Right lobe of liver (tissue), 6 donors: ENCODE results near the gene CD9. TPM values are rescaled to one million over a fixed set of nuclear protein-coding genes. Genes with fewer than 3 reads are reported as not detected.

Experiments used
- ATAC-seq, 4 donors: fragments of 200-7000 bp; cut with Tn5 transposase; one replicate each; pipeline ENCODE4 v1.9.1; 2020; ENCODE audit warnings: mild to moderate bottlenecking in 4 of 4, moderate library complexity in 4 of 4
- DNase-seq, 3 donors: peaks; one replicate each; pipeline ENCODE4 v3.0.0-alpha.2; 2020
- H3K27ac ChIP-seq, 3 donors: fragments of 200-600 bp; one replicate each; pipeline ENCODE4 v1.8.0; 2022
- H3K27me3 ChIP-seq, 2 donors: fragments of 200-600 bp; one replicate each; pipeline ENCODE4 v1.8.0; 2022
- H3K36me3 ChIP-seq, 4 donors: fragments of 200-600 bp; sonication (generic) in 1 of 4; one replicate each; pipeline versions ENCODE4 v1.5.1 to v1.8.0; 2017 to 2022; ENCODE audit warnings: control low read depth in 1 of 4
- H3K4me1 ChIP-seq, 4 donors: fragments of 200-600 bp; sonication (generic) in 1 of 4; one replicate each; pipeline versions ENCODE4 v1.5.1 to v1.8.0; 2017 to 2022; ENCODE audit warnings: control low read depth in 1 of 4
- H3K4me3 ChIP-seq, 3 donors: fragments of 200-600 bp; one replicate each; pipeline ENCODE4 v1.8.0; 2022
- H3K9me3 ChIP-seq, 4 donors: fragments of 200-600 bp; sonication (generic) in 1 of 4; one replicate each; pipeline versions ENCODE4 v1.5.1 to v1.8.0; 2017 to 2022; ENCODE audit warnings: control low read depth in 1 of 4
- POLR2A ChIP-seq: fragments of 450-650 bp; IDR thresholded peaks from one replicate; pipeline ENCODE4 v1.6.1; 2017; ENCODE audit warnings: antibody characterized with exemption, mild to moderate bottlenecking
- WGBS: methylation state at CpG from one replicate; pipeline ENCODE4 v1.1.6; 2018; ENCODE audit warnings: low coverage, low lambda C conversion rate; ENCODE audit not compliant: insufficient coverage; ENCODE audit errors: missing lambda C conversion rate; 5-methylcytosine and 5-hydroxymethylcytosine counted together
- intact Hi-C, 2 donors: fragments of 100-400 bp; cut with DNase I; formaldehyde crosslinking; loops; one replicate each; pipeline versions ENCODE4 v1.11.2 to v1.14.1; 2022
- total RNA-seq, 6 experiments: library from RNA; depleted of rRNA in 2 of 6; stranded (reverse); fragments of >200 nt in 2 of 6; fragmentation: NEBNext Ultra II Directional in 3 of 6; extraction: Animal tissue kit (Norgen Biotek cat#: 25700) in 3 of 6; gene quantifications; one replicate each; pipeline versions ENCODE4 v1.1.0 to v1.2.4, GENCODE V29; 2016 to 2023
- TF ChIP-seq, protein P1 (sequence below), 4 donors: fragments of 200-600 bp in 3 of 4; fragments of 450-650 bp in 1 of 4; IDR thresholded peaks; one replicate each; pipeline versions ENCODE4 v1.5.1 to v1.8.0; 2016 to 2022; ENCODE audit warnings: antibody characterized with exemption in 4 of 4, mild to moderate bottlenecking in 2 of 4
- donor health status: DM: no; HTN: yes; CAD: no.
- donor health status: DM: no; HTN: no; CAD: no.
- donor health status: DM: no; HTN: no; CAD: no.
- donor health status: DM: no; HTN: yes; CAD: no.
- donor health status: DM: no; HTN: yes; CAD: no.

Gene CD9
- total RNA-seq, 6 experiments from 2014 or later: 17.2 to 65.7 (median 34.2) TPM

- no peaks in the 10 kb centered on the region for H3K9me3 ChIP-seq
- no peaks in the 10 kb centered on the region for H3K4me1 ChIP-seq
- ATAC-seq (no peak), DNase-seq (no peak)
- intact Hi-C loops: no loop called here
- H3K36me3 ChIP-seq: peaks cover 0 to 4% (median 1%) of the 10 kb centered on the region in 4 donors
- H3K4me3 ChIP-seq: no peak overlapping the region
- TF ChIP-seq POLR2A: no peak
- TF ChIP-seq, protein P1, sequence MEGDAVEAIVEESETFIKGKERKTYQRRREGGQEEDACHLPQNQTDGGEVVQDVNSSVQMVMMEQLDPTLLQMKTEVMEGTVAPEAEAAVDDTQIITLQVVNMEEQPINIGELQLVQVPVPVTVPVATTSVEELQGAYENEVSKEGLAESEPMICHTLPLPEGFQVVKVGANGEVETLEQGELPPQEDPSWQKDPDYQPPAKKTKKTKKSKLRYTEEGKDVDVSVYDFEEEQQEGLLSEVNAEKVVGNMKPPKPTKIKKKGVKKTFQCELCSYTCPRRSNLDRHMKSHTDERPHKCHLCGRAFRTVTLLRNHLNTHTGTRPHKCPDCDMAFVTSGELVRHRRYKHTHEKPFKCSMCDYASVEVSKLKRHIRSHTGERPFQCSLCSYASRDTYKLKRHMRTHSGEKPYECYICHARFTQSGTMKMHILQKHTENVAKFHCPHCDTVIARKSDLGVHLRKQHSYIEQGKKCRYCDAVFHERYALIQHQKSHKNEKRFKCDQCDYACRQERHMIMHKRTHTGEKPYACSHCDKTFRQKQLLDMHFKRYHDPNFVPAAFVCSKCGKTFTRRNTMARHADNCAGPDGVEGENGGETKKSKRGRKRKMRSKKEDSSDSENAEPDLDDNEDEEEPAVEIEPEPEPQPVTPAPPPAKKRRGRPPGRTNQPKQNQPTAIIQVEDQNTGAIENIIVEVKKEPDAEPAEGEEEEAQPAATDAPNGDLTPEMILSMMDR (IDR thresholded peaks at IDR 0.05): no peak
- 80% methylated on average over 4 of the region's 7 CpGs for WGBS
- no peak overlapping the region for H3K27ac ChIP-seq
- no peaks in the 10 kb centered on the region for H3K27me3 ChIP-seq
Observed at GRCh38 chr12:6234906-6235305, 34.7 kb downstream of the CD9 start.

DNA sequence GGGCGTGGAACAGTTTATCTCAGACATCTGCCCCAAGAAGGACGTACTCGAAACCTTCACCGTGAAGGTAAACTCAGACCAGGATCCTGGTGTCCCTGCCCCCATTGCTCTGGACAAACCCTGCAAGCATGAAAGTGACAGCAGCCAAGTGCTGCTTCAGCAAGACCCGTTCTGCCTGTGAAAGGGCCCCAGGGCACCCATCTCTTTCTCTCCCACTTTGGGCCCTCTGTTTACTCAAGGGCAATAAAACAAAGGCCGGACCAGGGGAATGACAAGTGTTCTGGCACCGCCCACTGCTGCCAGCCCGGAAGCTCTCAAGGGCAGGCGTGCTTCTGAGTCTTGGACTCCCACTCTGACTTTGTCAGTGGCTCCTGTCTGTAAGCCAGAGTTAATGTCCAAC is 35.3 kb downstream of the CD9 start:
- H3K4me3 ChIP-seq: no peak overlapping the region
- no peaks in the 10 kb centered on the region for H3K9me3 ChIP-seq
- TF ChIP-seq, protein P1 (IDR thresholded peaks at IDR 0.05): no peak
- no peak for TF ChIP-seq POLR2A
- DNase-seq (no peak), ATAC-seq (no peak)
- H3K27ac ChIP-seq: no peak overlapping the region
- H3K27me3 ChIP-seq: no peaks in the 10 kb centered on the region
- H3K36me3 ChIP-seq: peaks cover 0 to 4% (median 1%) of the 10 kb centered on the region in 4 donors
- intact Hi-C loops: no loop called here
- 87% methylated on average over 3 of the region's 9 CpGs for WGBS
- no peaks in the 10 kb centered on the region for H3K4me1 ChIP-seq

DNA sequence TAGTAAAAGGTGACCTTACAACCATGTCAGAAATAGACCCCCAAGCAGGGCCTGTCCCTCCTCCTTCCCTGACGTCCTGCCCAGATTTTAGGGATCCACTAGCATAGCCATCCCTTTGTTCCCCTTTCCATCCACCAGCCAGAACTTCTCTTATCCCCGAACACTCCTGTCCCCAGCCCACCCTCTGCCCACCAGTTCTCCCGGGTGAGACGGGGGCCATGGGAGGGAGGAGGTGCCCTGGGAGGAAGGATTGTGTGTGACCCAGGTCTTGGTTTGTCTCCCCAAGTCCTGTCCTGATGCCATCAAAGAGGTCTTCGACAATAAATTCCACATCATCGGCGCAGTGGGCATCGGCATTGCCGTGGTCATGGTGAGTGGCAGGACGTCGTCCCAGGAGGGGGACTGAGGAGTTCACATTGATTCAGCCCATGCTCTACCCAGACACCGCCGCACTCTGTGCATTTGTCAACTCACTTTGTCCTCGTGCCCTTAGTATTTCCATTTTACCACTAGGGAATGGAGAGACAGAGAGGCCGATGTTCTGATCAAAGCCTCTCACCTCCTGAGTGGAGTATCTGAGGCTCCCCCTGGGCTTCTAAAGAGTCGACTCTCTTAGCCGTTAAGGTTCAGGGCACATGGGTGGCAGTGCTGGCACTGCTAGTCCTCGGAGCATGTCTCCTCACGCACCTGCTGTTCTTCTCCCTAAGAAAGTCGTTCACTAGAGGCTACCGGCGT is 35.9 kb downstream of the CD9 start:
- Histone ChIP-seq H3K9me3 (no peaks in the 10 kb centered on the region), H3K27me3 (no peaks in the 10 kb centered on the region), H3K36me3 (peaks cover 0 to 4% (median 1%) of the 10 kb centered on the region in 4 donors), H3K4me3 (no peak overlapping the region), H3K4me1 (no peaks in the 10 kb centered on the region), H3K27ac (no peak overlapping the region)
- TF ChIP-seq POLR2A: no peak
- TF ChIP-seq, protein P1 (IDR thresholded peaks at IDR 0.05): no peak
- DNase-seq (no peak), ATAC-seq (no peak)
- intact Hi-C loops: no loop called here
- 73% methylated on average over 6 of the region's 22 CpGs for WGBS

- intact Hi-C loops: no loop called here
- ATAC-seq (no peak), DNase-seq (no peak)
- Histone ChIP-seq H3K36me3 (peaks cover 0 to 4% (median 1%) of the 10 kb centered on the region in 4 donors), H3K4me1 (no peaks in the 10 kb centered on the region), H3K9me3 (no peaks in the 10 kb centered on the region), H3K4me3 (no peak overlapping the region), H3K27me3 (no peaks in the 10 kb centered on the region), H3K27ac (no peak overlapping the region)
- WGBS: 100% methylated on average over 2 of the region's 6 CpGs
- TF ChIP-seq, protein P1 (IDR thresholded peaks at IDR 0.05): no peak
- TF ChIP-seq POLR2A: no peak
Observed at GRCh38 chr12:6236641-6236940, 36.4 kb downstream of the CD9 start.
